Adrenal gland (tissue), 12 donors: ENCODE results near the gene CA5A. TPM values are rescaled to one million over a fixed set of nuclear protein-coding genes. Genes with fewer than 3 reads are reported as not detected.

Experiments
- DNase-seq, 7 donors: peaks; one replicate each; pipeline ENCODE4 v3.0.0-alpha.2; 2019 to 2020
- H3K27ac ChIP-seq, 5 donors: fragments of 200-600 bp; sonication (generic) in 4 of 5; 1 replicate in 3 of 5; 2 replicates in 2 of 5; pipeline versions ENCODE4 v1.5.1 to v1.8.0; 2016 to 2020; ENCODE audit warnings: mild to moderate bottlenecking in 1 of 5
- H3K27me3 ChIP-seq: fragments of 200-600 bp; 2 replicates; pipeline ENCODE4 v1.8.0; 2021
- H3K36me3 ChIP-seq, 2 donors: fragments of 200-600 bp; replicated peaks in 1 of 2; 1 replicate in 1 of 2; 2 replicates in 1 of 2; pipeline versions ENCODE4 v1.5.1 to v1.8.0; 2018 to 2022
- H3K4me1 ChIP-seq, 2 donors: fragments of 200-600 bp; replicated peaks in 1 of 2; 1 replicate in 1 of 2; 2 replicates in 1 of 2; pipeline versions ENCODE4 v1.5.1 to v1.8.0; 2018 to 2021
- H3K4me3 ChIP-seq, 4 donors: fragments of 200-600 bp; sonication (generic) in 3 of 4; one replicate each; pipeline ENCODE4 v1.5.1; 2016 to 2018
- H3K9me3 ChIP-seq, 3 donors: fragments of 200-600 bp; sonication (generic) in 1 of 3; replicated peaks in 1 of 3; 1 replicate in 2 of 3; 2 replicates in 1 of 3; pipeline versions ENCODE4 v1.5.1 to v1.8.0; 2016 to 2021
- POLR2A ChIP-seq, 2 donors: fragments of 450-650 bp; IDR thresholded peaks; one replicate each; pipeline ENCODE4 v1.6.1; 2017; ENCODE audit warnings: antibody characterized with exemption in 2 of 2, mild to moderate bottlenecking in 2 of 2, moderate library complexity in 1 of 2
- WGBS, 4 donors: extraction: QIAGEN DNeasy Blood & Tissue Kit in 2 of 4; methylation state at CpG; one replicate each; pipeline versions ENCODE4 v1.1.5 to v1.1.7; 2013 to 2017; 5-methylcytosine and 5-hydroxymethylcytosine counted together
- intact Hi-C, 2 donors: fragments of 100-400 bp; cut with DNase I; formaldehyde crosslinking; loops; one replicate each; pipeline versions ENCODE4 v1.14.1 to v1.15.0; 2022 to 2023
- polyA plus RNA-seq, 3 donors: library from polyadenylated mRNA; stranded (reverse); fragments of 200-250 nt in 2 of 3; fragments of 350-450 nt in 1 of 3; fragmentation: Illumina TruSeq in 1 of 3; extraction: RNeasy Lipid Tissue Mini Kit (QIAGEN cat#74804) in 1 of 3; gene quantifications; one replicate each; pipeline ENCODE4 v1.2.3, GENCODE V29; 2013 to 2014
- total RNA-seq, 9 donors: library from RNA; depleted of rRNA in 4 of 9; stranded (reverse); fragments of >200 nt in 4 of 9; fragments of 120-200 nt in 1 of 9; fragmentation: NEBNext Ultra II Directional in 1 of 9; extraction: Animal tissue kit (Norgen Biotek cat#: 25700) in 1 of 9; gene quantifications; one replicate each; pipeline versions ENCODE4 v1.1.0 to v1.2.4, GENCODE V29; 2013 to 2023
- TF ChIP-seq, protein P1 (sequence below), 6 experiments: fragments of 450-650 bp in 4 of 6; fragments of 200-600 bp in 2 of 6; sonication (generic) in 1 of 6; IDR thresholded peaks; 1 replicate in 5 of 6; 2 replicates in 1 of 6; pipeline versions ENCODE4 v1.5.1 to v1.8.0; 2016 to 2021; ENCODE audit warnings: antibody characterized with exemption in 6 of 6, mild to moderate bottlenecking in 2 of 6, moderate library complexity in 1 of 6
- donor health status: healthy with polysubstance abuse.
- donor health status: Bipolar disorder and iron deficiency.
- donor health status: DM: yes; HTN: yes; CAD: no.
- donor health status: DM: no; HTN: no; CAD: no.
- donor health status: DM: no; HTN: no; CAD: no.
- donor health status: DM: yes; HTN: yes; CAD: no.

Gene CA5A
- total and polyA plus RNA-seq, 12 donors = 0.17 to 0.56 TPM; not detected in 10

DNA sequence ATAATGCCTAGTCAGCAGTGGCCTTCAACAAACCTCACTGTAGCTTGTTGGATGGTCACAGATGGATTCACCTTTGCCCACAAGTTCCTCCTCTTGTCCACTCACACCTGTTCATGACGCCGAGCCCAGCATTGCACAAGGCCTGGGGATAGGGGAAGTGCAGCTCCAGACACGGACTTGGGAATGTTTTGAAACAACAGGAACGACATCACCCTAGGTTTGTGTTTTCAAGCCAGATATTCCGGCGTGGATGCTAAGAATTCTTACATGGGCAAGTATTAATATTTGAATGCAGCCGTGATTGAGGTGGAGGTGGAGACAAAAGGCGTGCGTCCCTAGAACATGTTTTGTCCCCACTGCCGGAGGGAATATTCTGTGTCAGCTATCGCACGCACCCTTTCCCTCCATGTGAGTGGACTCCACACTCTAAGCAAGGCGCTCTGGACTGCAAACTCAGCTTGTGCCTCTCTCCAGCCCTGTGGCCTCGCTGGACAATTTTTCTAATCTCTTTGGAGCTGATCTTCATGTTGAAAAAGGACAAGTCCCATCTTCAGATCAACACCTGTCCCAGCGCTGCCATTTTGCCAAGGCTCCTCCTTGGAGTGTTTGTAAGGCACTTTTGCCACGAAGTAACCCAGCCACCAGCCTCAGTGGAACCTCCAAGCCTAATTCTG is 12.9 kb upstream of the CA5A start:
- TF ChIP-seq, protein P1, sequence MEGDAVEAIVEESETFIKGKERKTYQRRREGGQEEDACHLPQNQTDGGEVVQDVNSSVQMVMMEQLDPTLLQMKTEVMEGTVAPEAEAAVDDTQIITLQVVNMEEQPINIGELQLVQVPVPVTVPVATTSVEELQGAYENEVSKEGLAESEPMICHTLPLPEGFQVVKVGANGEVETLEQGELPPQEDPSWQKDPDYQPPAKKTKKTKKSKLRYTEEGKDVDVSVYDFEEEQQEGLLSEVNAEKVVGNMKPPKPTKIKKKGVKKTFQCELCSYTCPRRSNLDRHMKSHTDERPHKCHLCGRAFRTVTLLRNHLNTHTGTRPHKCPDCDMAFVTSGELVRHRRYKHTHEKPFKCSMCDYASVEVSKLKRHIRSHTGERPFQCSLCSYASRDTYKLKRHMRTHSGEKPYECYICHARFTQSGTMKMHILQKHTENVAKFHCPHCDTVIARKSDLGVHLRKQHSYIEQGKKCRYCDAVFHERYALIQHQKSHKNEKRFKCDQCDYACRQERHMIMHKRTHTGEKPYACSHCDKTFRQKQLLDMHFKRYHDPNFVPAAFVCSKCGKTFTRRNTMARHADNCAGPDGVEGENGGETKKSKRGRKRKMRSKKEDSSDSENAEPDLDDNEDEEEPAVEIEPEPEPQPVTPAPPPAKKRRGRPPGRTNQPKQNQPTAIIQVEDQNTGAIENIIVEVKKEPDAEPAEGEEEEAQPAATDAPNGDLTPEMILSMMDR (IDR thresholded peaks at IDR 0.05) = no peak
- TF ChIP-seq POLR2A (IDR thresholded peaks at IDR 0.05) = no peak
- no peaks in the 10 kb centered on the region for H3K36me3 ChIP-seq
- H3K4me3 ChIP-seq = no peak overlapping the region
- peak overlapping the region in 2 of 5 donors; percentile 15 to 70 for H3K27ac ChIP-seq
- peaks cover 8 to 30% of the 10 kb centered on the region in 2 donors for H3K4me1 ChIP-seq
- intact Hi-C loops = no loop called here
- WGBS, 4 donors = 84 to 89% (median 85%) methylated on average over 16 of the region's 16 CpGs
- no peaks in the 10 kb centered on the region for H3K27me3 ChIP-seq
- no peaks in the 10 kb centered on the region for H3K9me3 ChIP-seq
- peak in 2 of 7 donors; percentile 23 to 69 for DNase-seq

DNA sequence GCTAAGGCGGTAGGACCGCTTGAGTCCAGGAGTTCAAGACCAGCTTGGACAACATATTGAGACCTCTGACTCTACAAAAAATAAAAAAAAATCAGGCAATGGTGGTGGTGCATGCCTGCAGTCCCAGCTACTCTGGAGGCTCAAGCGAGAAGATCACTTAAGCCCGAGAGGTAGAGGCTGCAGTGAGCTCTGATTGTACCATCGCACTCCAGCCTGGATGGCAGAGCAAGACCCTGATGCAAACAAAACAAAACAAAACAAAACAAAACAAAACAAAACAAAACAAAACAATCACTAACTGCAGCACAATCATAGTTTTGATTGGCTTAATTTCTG is 12.4 kb upstream of the CA5A start:
- no peak for DNase-seq
- H3K9me3 ChIP-seq = no peaks in the 10 kb centered on the region
- no peaks in the 10 kb centered on the region for H3K27me3 ChIP-seq
- TF ChIP-seq, protein P1 (IDR thresholded peaks at IDR 0.05) = no peak
- no peaks in the 10 kb centered on the region for H3K36me3 ChIP-seq
- peak overlapping the region in 2 of 5 donors; percentile 15 to 70 for H3K27ac ChIP-seq
- peaks cover 8 to 25% of the 10 kb centered on the region in 2 donors for H3K4me1 ChIP-seq
- intact Hi-C loops = no loop called here
- no peak overlapping the region for H3K4me3 ChIP-seq
- WGBS, 4 donors = 94 to 99% (median 96%) methylated on average over 5 of the region's 5 CpGs

DNA sequence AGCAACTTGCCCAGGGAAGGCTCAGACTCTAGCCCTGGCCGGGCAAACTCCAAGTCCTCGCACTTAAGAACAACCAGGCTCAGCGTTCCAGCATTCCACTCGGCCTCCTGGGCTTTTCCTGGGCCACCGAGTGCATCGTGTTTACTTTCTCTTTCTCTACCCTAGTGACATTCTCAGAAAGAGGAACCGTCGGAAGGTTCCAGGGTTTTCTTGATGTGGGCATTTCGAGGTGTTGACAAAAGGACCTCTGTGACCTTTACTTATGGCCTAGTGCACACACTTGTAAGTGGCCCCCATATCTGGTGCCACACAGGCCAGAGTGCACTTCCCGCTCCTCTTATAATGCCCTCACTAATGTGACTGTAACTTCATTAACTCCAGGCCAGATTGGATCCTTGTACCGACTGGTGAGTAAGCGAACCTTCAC is 11.8 kb upstream of the CA5A start:
- DNase-seq = no peak
- Histone ChIP-seq H3K27ac (peak overlapping the region in 2 of 5 donors; percentile 65 to 70), H3K4me3 (no peak overlapping the region), H3K9me3 (no peaks in the 10 kb centered on the region), H3K4me1 (peaks cover 8 to 19% of the 10 kb centered on the region in 2 donors), H3K27me3 (no peaks in the 10 kb centered on the region), H3K36me3 (no peaks in the 10 kb centered on the region)
- 68 to 86% (median 79%) methylated on average over 4 to 12 of the region's 12 CpGs for WGBS, 4 donors
- intact Hi-C loops = no loop called here
- TF ChIP-seq, protein P1 (IDR thresholded peaks at IDR 0.05) = no peak
- no peak for TF ChIP-seq POLR2A (IDR thresholded peaks at IDR 0.05)

DNA sequence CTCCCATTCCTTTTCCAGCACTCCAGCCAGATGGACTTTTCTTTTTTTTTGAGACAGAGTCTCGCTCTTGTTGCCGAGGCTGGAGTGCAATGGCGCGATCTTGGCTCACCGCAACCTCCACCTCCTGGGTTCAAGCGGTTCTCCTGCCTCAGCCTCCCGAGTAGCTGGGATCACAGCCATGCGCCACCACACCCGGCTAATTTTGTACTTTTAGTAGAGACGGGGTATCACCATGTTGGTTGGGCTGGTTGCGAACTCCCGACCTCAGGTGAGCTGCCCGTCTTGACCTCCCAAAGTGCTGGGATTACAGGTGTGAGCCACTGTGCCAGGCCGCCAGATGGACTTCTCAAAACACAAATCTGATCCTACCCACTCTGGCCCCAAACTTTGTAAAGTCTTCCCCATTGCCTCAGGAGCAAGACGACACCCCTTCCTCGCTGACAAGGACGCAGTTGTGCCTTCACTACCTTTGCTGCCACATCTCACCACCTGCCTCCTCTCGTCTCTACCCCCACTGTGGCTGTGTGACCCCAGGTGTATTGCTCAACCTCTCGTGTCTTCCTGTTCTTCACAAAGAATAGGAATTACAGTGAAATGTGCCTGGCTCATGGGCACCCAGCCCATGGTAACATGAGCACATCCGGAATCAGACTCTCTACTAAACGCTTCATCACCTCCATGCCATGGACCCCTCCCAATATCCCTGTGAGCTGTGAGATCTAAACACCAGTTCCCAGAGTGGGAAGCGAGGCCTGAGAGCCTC is 11.2 kb upstream of the CA5A start:
- no peak for TF ChIP-seq POLR2A (IDR thresholded peaks at IDR 0.05)
- TF ChIP-seq, protein P1 (IDR thresholded peaks at IDR 0.05) = no peak
- Histone ChIP-seq H3K36me3 (no peaks in the 10 kb centered on the region), H3K4me1 (peaks cover 6 to 13% of the 10 kb centered on the region in 2 donors), H3K9me3 (no peaks in the 10 kb centered on the region), H3K4me3 (no peak overlapping the region), H3K27me3 (no peaks in the 10 kb centered on the region), H3K27ac (peak overlapping the region in 2 of 5 donors; percentile 65 to 70)
- intact Hi-C loops = no loop called here
- DNase-seq = no peak
- 88 to 91% (median 89%) methylated on average over 21 to 22 of the region's 22 CpGs for WGBS, 4 donors
